Inflammatory macrophage treated with lipopolysaccharide for 4 hours (primary cell): ENCODE results near the gene GDF2.

Experiments used
- DNase-seq: peaks from one replicate; pipeline ENCODE4 v3.0.0-alpha.2; 2020

GDF2 gene

GRCh38 chr10:47371629-47372485, 49.6 kb downstream of the GDF2 start:
- no peak for DNase-seq

- no peak for DNase-seq
Measured at GRCh38 chr10:47372726-47373125, 50.5 kb downstream of the GDF2 start.

- DNase-seq, result no peak
Measured at GRCh38 chr10:47374611-47375536, 52.6 kb downstream of the GDF2 start.

DNA sequence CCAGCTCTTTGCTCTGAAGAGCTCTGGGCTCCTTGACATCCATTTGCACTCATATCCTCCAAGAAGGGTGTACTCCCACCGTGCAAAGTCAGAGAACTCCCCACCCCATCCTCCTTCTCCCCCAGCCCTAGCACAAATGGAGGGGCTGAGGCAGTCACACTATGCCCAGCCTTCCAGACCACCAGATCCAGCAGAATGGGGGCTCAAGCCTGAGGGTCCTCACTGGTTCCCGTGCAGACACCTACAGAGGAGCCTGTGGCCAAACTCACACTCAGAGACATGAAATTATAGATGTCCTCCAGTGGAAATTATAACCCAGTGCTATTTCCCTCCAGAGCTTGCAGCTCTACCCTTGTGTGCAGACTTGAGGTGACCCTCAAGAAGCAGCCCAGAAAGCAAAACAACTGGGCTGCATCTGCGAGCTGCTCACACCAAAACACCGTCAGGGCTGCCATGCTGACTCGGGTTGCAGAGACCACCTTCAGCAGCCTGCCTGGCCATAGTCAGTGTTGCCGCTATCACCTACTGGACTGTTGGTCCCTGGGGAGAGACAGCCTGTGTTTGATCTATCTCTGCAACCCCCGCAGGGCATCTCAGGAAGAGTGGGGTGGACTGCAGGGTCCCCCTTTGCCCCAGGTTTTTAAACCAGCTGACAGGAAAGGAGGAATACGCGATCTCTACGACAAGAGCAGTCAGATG, 54.4 kb downstream of the GDF2 start:
- no peak for DNase-seq
